Measurements from ENCODE around the gene C3.
A peak's percentile ranks its signal among the peaks of the same experiment; 100 is the strongest.

DNA sequence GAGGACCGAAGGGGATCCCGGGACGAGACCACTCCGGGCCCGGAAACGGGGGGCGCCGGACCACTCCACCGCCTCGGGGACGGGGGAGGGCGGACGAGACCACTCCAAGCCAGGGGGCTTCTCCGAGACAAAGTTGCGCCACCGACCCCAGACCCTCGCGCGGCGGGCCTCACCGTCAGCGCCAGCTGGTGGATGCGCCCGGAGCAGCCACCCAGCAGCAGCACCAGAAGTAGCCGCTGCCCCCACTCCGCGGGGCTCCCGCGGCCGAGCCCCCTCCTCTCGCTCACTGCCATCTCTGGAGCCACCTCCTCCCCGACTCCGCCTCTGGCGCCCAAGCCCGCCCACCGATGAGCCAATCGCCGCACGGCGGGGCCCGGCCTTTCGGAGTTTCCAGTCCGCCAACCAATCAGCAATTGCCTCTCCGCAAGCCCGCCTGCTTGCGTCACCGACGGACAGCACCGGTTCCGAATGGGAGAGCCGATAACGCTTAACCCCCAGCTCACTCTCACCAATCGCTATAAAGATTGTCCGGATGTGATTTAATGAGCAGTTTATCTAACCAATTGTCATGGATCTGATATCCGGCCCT, 16.9 kb upstream of the C3 start, which contains the start of gene GPR108:
- TF ChIP-seq, protein P1, sequence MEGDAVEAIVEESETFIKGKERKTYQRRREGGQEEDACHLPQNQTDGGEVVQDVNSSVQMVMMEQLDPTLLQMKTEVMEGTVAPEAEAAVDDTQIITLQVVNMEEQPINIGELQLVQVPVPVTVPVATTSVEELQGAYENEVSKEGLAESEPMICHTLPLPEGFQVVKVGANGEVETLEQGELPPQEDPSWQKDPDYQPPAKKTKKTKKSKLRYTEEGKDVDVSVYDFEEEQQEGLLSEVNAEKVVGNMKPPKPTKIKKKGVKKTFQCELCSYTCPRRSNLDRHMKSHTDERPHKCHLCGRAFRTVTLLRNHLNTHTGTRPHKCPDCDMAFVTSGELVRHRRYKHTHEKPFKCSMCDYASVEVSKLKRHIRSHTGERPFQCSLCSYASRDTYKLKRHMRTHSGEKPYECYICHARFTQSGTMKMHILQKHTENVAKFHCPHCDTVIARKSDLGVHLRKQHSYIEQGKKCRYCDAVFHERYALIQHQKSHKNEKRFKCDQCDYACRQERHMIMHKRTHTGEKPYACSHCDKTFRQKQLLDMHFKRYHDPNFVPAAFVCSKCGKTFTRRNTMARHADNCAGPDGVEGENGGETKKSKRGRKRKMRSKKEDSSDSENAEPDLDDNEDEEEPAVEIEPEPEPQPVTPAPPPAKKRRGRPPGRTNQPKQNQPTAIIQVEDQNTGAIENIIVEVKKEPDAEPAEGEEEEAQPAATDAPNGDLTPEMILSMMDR (IDR thresholded peaks at IDR 0.05), result peak in 3 of 6 experiments; percentile 8 to 30 (median 20)
- TF ChIP-seq POLR2AphosphoS5 (IDR thresholded peaks at IDR 0.05) (peak; percentile 9 to 74), POLR2A (IDR thresholded peaks at IDR 0.05) (peak in 2 of 4 donors; percentile 68 to 74), EP300 (IDR thresholded peaks at IDR 0.05) (no peak)

Measured in upper lobe of left lung (tissue), 4 donors.